ENCODE measurements around the gene UCK2. TPM values are rescaled to one million over a fixed set of nuclear protein-coding genes. Genes with fewer than 3 reads are reported as not detected.

UCK2 gene
- polyA plus RNA-seq, 2 donors = 18.8 to 25.4 TPM

- Histone ChIP-seq H3K4me3 (ENCODE audit: low read depth in 1 of 2, low read length in 2 of 2) (no peak overlapping the region), H3K27me3 (ENCODE audit: control insufficient read depth in 1 of 2, insufficient read depth in 2 of 2, low read length in 2 of 2) (no peaks in the 10 kb centered on the region), H3K27ac (ENCODE audit: low read depth in 2 of 2, low read length in 1 of 2) (no peak overlapping the region), H3K4me1 (ENCODE audit: control insufficient read depth in 2 of 2, insufficient read depth in 2 of 2, low read length in 1 of 2) (peaks cover 0 to 2% of the 10 kb centered on the region in 2 donors), H3K36me3 (ENCODE audit: control insufficient read depth in 2 of 2, insufficient read depth in 2 of 2, low read length in 1 of 2) (no peaks in the 10 kb centered on the region), H3K9me3 (ENCODE audit: control insufficient read depth in 2 of 2, insufficient read depth in 1 of 2, low read depth in 1 of 2, low read length in 1 of 2) (no peaks in the 10 kb centered on the region)
- 20 to 21% methylated on average over 5 of the region's 5 CpGs for WGBS, 2 donors
Observed at GRCh38 chr1:165842671-165843129, 15.3 kb downstream of the UCK2 start.

GRCh38 chr1:165843304-165843703 is 15.9 kb downstream of the UCK2 start:
- H3K27ac ChIP-seq (ENCODE audit: low read depth in 2 of 2, low read length in 1 of 2) = no peak overlapping the region
- no peak overlapping the region for H3K4me3 ChIP-seq (ENCODE audit: low read depth in 1 of 2, low read length in 2 of 2)
- peaks cover 0 to 2% of the 10 kb centered on the region in 2 donors for H3K4me1 ChIP-seq (ENCODE audit: control insufficient read depth in 2 of 2, insufficient read depth in 2 of 2, low read length in 1 of 2)
- no peaks in the 10 kb centered on the region for H3K27me3 ChIP-seq (ENCODE audit: control insufficient read depth in 1 of 2, insufficient read depth in 2 of 2, low read length in 2 of 2)
- no peaks in the 10 kb centered on the region for H3K36me3 ChIP-seq (ENCODE audit: control insufficient read depth in 2 of 2, insufficient read depth in 2 of 2, low read length in 1 of 2)
- H3K9me3 ChIP-seq (ENCODE audit: control insufficient read depth in 2 of 2, insufficient read depth in 1 of 2, low read depth in 1 of 2, low read length in 1 of 2) = no peaks in the 10 kb centered on the region
- WGBS, 2 donors = 44 to 51% methylated on average over 1 of the region's 1 CpG

GRCh38 chr1:165844114-165844798 is 16.8 kb downstream of the UCK2 start:
- Histone ChIP-seq H3K27me3 (ENCODE audit: control insufficient read depth in 1 of 2, insufficient read depth in 2 of 2, low read length in 2 of 2) (no peaks in the 10 kb centered on the region), H3K36me3 (ENCODE audit: control insufficient read depth in 2 of 2, insufficient read depth in 2 of 2, low read length in 1 of 2) (no peaks in the 10 kb centered on the region), H3K27ac (ENCODE audit: low read depth in 2 of 2, low read length in 1 of 2) (no peak overlapping the region), H3K4me3 (ENCODE audit: low read depth in 1 of 2, low read length in 2 of 2) (no peak overlapping the region), H3K9me3 (ENCODE audit: control insufficient read depth in 2 of 2, insufficient read depth in 1 of 2, low read depth in 1 of 2, low read length in 1 of 2) (no peaks in the 10 kb centered on the region), H3K4me1 (ENCODE audit: control insufficient read depth in 2 of 2, insufficient read depth in 2 of 2, low read length in 1 of 2) (peaks cover 0 to 2% of the 10 kb centered on the region in 2 donors)
- 70 to 75% methylated on average over 11 of the region's 11 CpGs for WGBS, 2 donors

- H3K27ac ChIP-seq (ENCODE audit: low read depth in 2 of 2, low read length in 1 of 2) = no peak overlapping the region
- no peaks in the 10 kb centered on the region for H3K9me3 ChIP-seq (ENCODE audit: control insufficient read depth in 2 of 2, insufficient read depth in 1 of 2, low read depth in 1 of 2, low read length in 1 of 2)
- no peak overlapping the region for H3K4me3 ChIP-seq (ENCODE audit: low read depth in 1 of 2, low read length in 2 of 2)
- H3K36me3 ChIP-seq (ENCODE audit: control insufficient read depth in 2 of 2, insufficient read depth in 2 of 2, low read length in 1 of 2) = no peaks in the 10 kb centered on the region
- peaks cover 0 to 2% of the 10 kb centered on the region in 2 donors for H3K4me1 ChIP-seq (ENCODE audit: control insufficient read depth in 2 of 2, insufficient read depth in 2 of 2, low read length in 1 of 2)
- no peaks in the 10 kb centered on the region for H3K27me3 ChIP-seq (ENCODE audit: control insufficient read depth in 1 of 2, insufficient read depth in 2 of 2, low read length in 2 of 2)
- WGBS, 2 donors = 74 to 76% methylated on average over 6 of the region's 6 CpGs
Observed at GRCh38 chr1:165844933-165845332, 17.5 kb downstream of the UCK2 start.

GRCh38 chr1:165845569-165845968 is 18.2 kb downstream of the UCK2 start:
- H3K4me1 ChIP-seq (ENCODE audit: control insufficient read depth in 2 of 2, insufficient read depth in 2 of 2, low read length in 1 of 2) = peaks cover 0 to 2% of the 10 kb centered on the region in 2 donors

GRCh38 chr1:165845992-165846748 is 18.8 kb downstream of the UCK2 start:
- H3K9me3 ChIP-seq (ENCODE audit: control insufficient read depth in 2 of 2, insufficient read depth in 1 of 2, low read depth in 1 of 2, low read length in 1 of 2) = no peaks in the 10 kb centered on the region
- H3K4me1 ChIP-seq (ENCODE audit: control insufficient read depth in 2 of 2, insufficient read depth in 2 of 2, low read length in 1 of 2) = peaks cover 0 to 2% of the 10 kb centered on the region in 2 donors
- H3K36me3 ChIP-seq (ENCODE audit: control insufficient read depth in 2 of 2, insufficient read depth in 2 of 2, low read length in 1 of 2) = no peaks in the 10 kb centered on the region
- no peak overlapping the region for H3K27ac ChIP-seq (ENCODE audit: low read depth in 2 of 2, low read length in 1 of 2)
- no peak overlapping the region for H3K4me3 ChIP-seq (ENCODE audit: low read depth in 1 of 2, low read length in 2 of 2)
- no peaks in the 10 kb centered on the region for H3K27me3 ChIP-seq (ENCODE audit: control insufficient read depth in 1 of 2, insufficient read depth in 2 of 2, low read length in 2 of 2)
- WGBS, 2 donors = 83 to 89% methylated on average over 2 of the region's 2 CpGs

More at GRCh38 chr1:165845569-165845968, 18.2 kb downstream of the UCK2 start:
- no peaks in the 10 kb centered on the region for H3K9me3 ChIP-seq (ENCODE audit: control insufficient read depth in 2 of 2, insufficient read depth in 1 of 2, low read depth in 1 of 2, low read length in 1 of 2)
- H3K36me3 ChIP-seq (ENCODE audit: control insufficient read depth in 2 of 2, insufficient read depth in 2 of 2, low read length in 1 of 2) = no peaks in the 10 kb centered on the region
- no peak overlapping the region for H3K4me3 ChIP-seq (ENCODE audit: low read depth in 1 of 2, low read length in 2 of 2)
- H3K27ac ChIP-seq (ENCODE audit: low read depth in 2 of 2, low read length in 1 of 2) = no peak overlapping the region
- no peaks in the 10 kb centered on the region for H3K27me3 ChIP-seq (ENCODE audit: control insufficient read depth in 1 of 2, insufficient read depth in 2 of 2, low read length in 2 of 2)
- 98 to 100% methylated on average over 3 of the region's 3 CpGs for WGBS, 2 donors

- no peaks in the 10 kb centered on the region for H3K9me3 ChIP-seq (ENCODE audit: control insufficient read depth in 2 of 2, insufficient read depth in 1 of 2, low read depth in 1 of 2, low read length in 1 of 2)
- H3K4me1 ChIP-seq (ENCODE audit: control insufficient read depth in 2 of 2, insufficient read depth in 2 of 2, low read length in 1 of 2) = peaks cover 0 to 2% of the 10 kb centered on the region in 2 donors
- no peaks in the 10 kb centered on the region for H3K36me3 ChIP-seq (ENCODE audit: control insufficient read depth in 2 of 2, insufficient read depth in 2 of 2, low read length in 1 of 2)
- no peak overlapping the region for H3K4me3 ChIP-seq (ENCODE audit: low read depth in 1 of 2, low read length in 2 of 2)
- no peak overlapping the region for H3K27ac ChIP-seq (ENCODE audit: low read depth in 2 of 2, low read length in 1 of 2)
- no peaks in the 10 kb centered on the region for H3K27me3 ChIP-seq (ENCODE audit: control insufficient read depth in 1 of 2, insufficient read depth in 2 of 2, low read length in 2 of 2)
- WGBS, 2 donors = 89 to 91% methylated on average over 3 of the region's 3 CpGs
Observed at GRCh38 chr1:165847486-165847885, 20.1 kb downstream of the UCK2 start.

GRCh38 chr1:165849353-165850133 is 22.1 kb downstream of the UCK2 start:
- H3K27ac ChIP-seq (ENCODE audit: low read depth in 2 of 2, low read length in 1 of 2) = peak overlapping the region; percentile 40 to 62
- 83 to 84% methylated on average over 7 of the region's 7 CpGs for WGBS, 2 donors
- H3K4me3 ChIP-seq (ENCODE audit: low read depth in 1 of 2, low read length in 2 of 2) = no peak overlapping the region
- H3K9me3 ChIP-seq (ENCODE audit: control insufficient read depth in 2 of 2, insufficient read depth in 1 of 2, low read depth in 1 of 2, low read length in 1 of 2) = no peaks in the 10 kb centered on the region
- no peaks in the 10 kb centered on the region for H3K27me3 ChIP-seq (ENCODE audit: control insufficient read depth in 1 of 2, insufficient read depth in 2 of 2, low read length in 2 of 2)
- H3K4me1 ChIP-seq (ENCODE audit: control insufficient read depth in 2 of 2, insufficient read depth in 2 of 2, low read length in 1 of 2) = peaks cover 0 to 2% of the 10 kb centered on the region in 2 donors
- H3K36me3 ChIP-seq (ENCODE audit: control insufficient read depth in 2 of 2, insufficient read depth in 2 of 2, low read length in 1 of 2) = no peaks in the 10 kb centered on the region

- 51 to 60% methylated on average over 4 of the region's 4 CpGs for WGBS, 2 donors
- Histone ChIP-seq H3K36me3 (ENCODE audit: control insufficient read depth in 2 of 2, insufficient read depth in 2 of 2, low read length in 1 of 2) (no peaks in the 10 kb centered on the region), H3K4me3 (ENCODE audit: low read depth in 1 of 2, low read length in 2 of 2) (no peak overlapping the region), H3K27me3 (ENCODE audit: control insufficient read depth in 1 of 2, insufficient read depth in 2 of 2, low read length in 2 of 2) (no peaks in the 10 kb centered on the region), H3K4me1 (ENCODE audit: control insufficient read depth in 2 of 2, insufficient read depth in 2 of 2, low read length in 1 of 2) (peaks cover 0 to 2% of the 10 kb centered on the region in 2 donors), H3K9me3 (ENCODE audit: control insufficient read depth in 2 of 2, insufficient read depth in 1 of 2, low read depth in 1 of 2, low read length in 1 of 2) (no peaks in the 10 kb centered on the region), H3K27ac (ENCODE audit: low read depth in 2 of 2, low read length in 1 of 2) (peak overlapping the region in 1 of 2 donors; percentile 28)
Observed at GRCh38 chr1:165851034-165851658, 23.7 kb downstream of the UCK2 start.

Data from esophagus (tissue), 2 donors.